GM11168 (cell line): ENCODE measurements around the gene ASCC3.
"Not testable (repeated sequence)": the region's sequence is repeated elsewhere in the genome, so short reads cannot be mapped to it uniquely, and the experiment has no call there.

Experiments
- in situ Hi-C: fragments of 300-500 bp; cut with MboI; formaldehyde crosslinking; loops from one replicate; pipeline ENCODE4 v1.12.0; 2022; ENCODE audit warnings: low sequenced_read_pairs; ENCODE audit not compliant: unreplicated experiment

Gene ASCC3

GRCh38 chr6:100740439-100740838, 140.7 kb downstream of the ASCC3 start:
- in situ Hi-C loops: no loop called here

DNA sequence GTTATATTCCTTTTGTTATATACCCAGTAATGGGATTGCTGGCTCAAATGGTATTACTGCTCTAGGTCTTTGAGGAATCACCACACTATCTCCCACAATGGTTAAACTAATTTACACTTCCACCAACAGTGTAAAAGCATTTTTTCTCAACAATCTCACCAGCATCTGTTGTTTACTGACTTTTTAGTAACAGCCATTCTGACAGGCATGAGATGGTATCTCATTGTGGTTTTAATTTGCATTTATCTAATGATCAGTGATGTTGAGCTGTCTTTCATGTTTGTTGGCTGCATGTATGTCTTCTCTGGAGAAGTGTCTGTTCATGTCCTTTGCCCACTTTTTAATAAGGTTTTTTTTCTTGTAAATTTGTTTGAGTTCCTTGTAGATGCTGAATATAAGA, 143.4 kb downstream of the ASCC3 start:
- in situ Hi-C loops: not testable (repeated sequence)

DNA sequence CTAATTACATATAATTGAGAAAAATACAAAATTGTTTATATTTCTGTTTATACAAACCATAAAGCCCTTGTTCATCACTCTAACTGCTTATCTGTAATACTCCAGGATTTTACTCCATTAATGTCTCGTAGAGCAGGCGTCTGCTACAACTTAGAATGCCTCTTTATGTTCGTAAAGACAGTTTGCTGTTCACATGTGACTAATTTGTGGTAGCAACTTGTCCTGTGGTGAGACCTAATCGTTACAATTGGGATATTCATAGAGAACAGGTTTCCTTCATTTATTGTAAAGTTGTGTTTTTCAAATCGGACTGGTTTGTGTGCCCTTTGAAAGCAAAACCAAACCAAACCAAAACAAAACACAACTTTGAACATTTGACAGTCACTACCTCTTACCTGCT, 149.7 kb downstream of the ASCC3 start:
- in situ Hi-C loops: no loop called here

GRCh38 chr6:100730001-100730980, 150.8 kb downstream of the ASCC3 start:
- in situ Hi-C loops: no loop called here

- in situ Hi-C loops: no loop called here
Observed at GRCh38 chr6:100726666-100727065, 154.5 kb downstream of the ASCC3 start.

GRCh38 chr6:100724696-100725095, 156.4 kb downstream of the ASCC3 start:
- in situ Hi-C loops: no loop called here

DNA sequence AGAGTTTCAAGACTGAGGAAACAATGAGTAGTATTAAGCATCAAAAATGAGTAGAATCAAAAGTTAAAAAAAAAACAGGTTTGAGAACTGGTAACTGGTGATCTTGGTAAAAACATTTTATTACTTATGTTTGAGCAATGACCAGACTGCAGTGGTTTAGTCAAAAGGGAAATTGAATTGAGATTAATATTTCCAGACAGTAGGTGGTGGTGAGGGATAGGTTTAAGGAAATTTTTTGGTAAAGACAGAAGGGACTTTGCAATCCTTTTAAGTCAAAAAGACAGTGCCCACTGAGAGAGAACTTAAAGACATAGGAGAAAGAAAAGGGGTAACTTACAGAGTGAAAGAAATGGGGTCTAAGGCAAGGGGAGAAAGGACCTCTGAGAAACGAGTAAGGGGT, 156.9 kb downstream of the ASCC3 start:
- in situ Hi-C loops: no loop called here

GRCh38 chr6:100721256-100721655, 159.9 kb downstream of the ASCC3 start:
- in situ Hi-C loops: no loop called here

GRCh38 chr6:100719883-100720682, 161.0 kb downstream of the ASCC3 start:
- in situ Hi-C loops: no loop called here

- in situ Hi-C loops: no loop called here
Observed at GRCh38 chr6:100712997-100713396, 168.1 kb downstream of the ASCC3 start.

GRCh38 chr6:100706491-100706890, 174.6 kb downstream of the ASCC3 start:
- in situ Hi-C loops: no loop called here

- in situ Hi-C loops: no loop called here
Observed at GRCh38 chr6:100704961-100705360, 176.2 kb downstream of the ASCC3 start.

DNA sequence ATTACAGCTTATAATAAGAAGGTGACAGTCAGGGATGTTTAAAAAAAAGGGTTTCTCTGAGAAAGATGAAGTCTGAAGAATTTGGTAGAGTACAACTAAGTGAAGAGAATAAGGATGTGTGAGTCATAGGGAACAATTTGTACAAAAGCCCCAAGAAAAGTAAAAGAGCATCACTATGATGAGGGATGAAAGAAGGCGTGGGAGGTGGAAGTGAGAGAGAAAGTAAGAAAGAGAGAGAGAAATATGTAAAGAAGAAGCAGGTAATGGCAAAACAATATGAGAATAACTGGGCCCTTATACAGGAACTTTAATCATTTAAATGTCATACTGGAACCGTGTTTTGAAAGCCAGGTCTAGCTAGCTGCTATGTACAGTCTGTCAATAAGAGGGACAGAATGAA, 179.4 kb downstream of the ASCC3 start:
- in situ Hi-C loops: no loop called here

DNA sequence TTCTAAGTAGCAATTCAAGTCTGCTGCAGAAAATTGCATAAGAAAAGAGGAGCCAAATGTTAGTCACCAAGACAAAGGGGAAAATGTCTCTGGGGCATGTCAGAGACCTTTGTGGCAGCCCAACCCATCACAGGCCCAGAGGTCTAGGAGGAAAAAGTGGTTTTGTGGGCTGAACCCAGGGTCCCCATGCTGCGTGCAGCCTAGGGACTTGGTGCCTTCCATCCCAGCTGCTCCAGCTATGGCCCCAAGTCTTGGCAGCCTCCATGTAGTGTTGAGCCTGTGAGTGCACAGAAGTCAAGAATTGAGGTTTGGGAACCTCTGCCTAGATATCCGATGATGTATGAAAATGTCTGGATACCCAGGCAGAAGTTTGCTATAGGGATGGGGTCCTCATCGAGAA, 181.1 kb downstream of the ASCC3 start:
- in situ Hi-C loops: no loop called here

GRCh38 chr6:100695445-100695844, 185.7 kb downstream of the ASCC3 start:
- in situ Hi-C loops: no loop called here

GRCh38 chr6:100693249-100693927, 187.7 kb downstream of the ASCC3 start:
- in situ Hi-C loops: no loop called here

- in situ Hi-C loops: no loop called here
Observed at GRCh38 chr6:100691972-100692371, 189.2 kb downstream of the ASCC3 start.

DNA sequence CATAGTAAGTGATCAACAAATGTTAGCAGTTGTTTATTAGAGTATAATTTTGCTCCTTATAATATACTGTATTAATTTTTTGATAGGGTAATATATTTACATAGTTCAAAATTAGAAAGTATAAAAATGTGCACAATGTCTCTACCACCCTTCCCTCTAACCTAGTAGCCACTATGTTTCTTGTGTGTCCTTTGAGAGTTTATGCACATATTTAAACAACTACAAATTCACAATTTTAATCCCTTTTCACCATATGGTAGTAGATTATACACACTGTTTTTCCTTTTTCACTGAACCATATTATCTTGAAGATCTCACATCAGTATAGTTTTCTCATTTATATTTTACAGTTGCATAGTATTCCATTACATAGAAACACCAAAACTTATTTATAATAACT, 194.9 kb downstream of the ASCC3 start:
- in situ Hi-C loops: no loop called here

DNA sequence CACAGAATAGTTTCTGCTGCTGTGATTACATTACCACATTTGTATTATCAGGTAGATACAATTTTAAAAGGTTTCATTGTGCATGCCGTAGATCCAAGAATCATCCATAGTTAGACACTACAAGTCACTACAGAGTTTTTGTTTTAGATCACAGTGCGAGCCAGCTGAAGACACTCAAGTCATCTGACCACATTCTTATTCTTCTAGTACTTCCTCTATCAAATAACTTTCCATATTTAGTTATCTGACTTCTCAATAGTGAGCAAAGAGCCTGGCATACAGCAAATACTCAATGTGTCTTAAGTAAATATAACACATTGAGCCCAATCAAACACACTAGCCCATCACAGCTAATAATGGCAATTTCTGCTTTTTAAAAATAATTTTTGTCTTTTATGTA, 195.4 kb downstream of the ASCC3 start:
- in situ Hi-C loops: no loop called here

GRCh38 chr6:100680163-100680562, 201.0 kb downstream of the ASCC3 start:
- in situ Hi-C loops: no loop called here

DNA sequence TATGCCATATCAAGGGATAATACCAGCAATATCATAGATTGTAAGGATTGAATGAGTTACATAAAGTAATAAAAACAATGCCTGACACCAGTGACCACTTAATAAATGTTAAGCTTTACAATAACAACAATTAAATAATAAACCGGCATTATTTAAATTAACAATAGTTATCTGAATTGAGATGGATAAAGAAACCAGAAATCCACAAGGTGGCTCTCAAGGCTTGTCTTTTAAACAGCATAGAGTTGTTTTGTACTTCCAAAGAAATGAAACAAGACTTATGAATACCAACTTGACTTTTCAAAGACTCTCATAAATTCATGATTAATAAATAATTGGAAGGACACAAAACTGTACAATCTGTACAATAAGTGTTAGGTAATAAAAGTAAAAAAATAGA, 203.1 kb downstream of the ASCC3 start:
- in situ Hi-C loops: no loop called here
